Left lung (tissue), 8 donors: Measurements from ENCODE around the gene GPX1. TPM values are rescaled to one million over a fixed set of nuclear protein-coding genes. Genes with fewer than 3 reads are reported as not detected.

Experiments used
- polyA plus RNA-seq, 6 donors: library from polyadenylated mRNA; unstranded; fragments of 120-200 nt; gene quantifications; one replicate each; pipeline ENCODE4 v1.2.1, GENCODE V29; 2013; ENCODE audit not compliant: insufficient read length in 6 of 6
- total RNA-seq, 2 donors: library from RNA; stranded (reverse); fragmentation: NEBNext Ultra II Directional; extraction: Animal tissue kit (Norgen Biotek cat#: 25700); gene quantifications; one replicate each; pipeline ENCODE4 v1.2.1, GENCODE V29; 2021
- donor health status: DM: no; HTN: yes; CAD: no.
- donor health status: DM: no; HTN: no; CAD: no.

The GPX1 gene
- total and polyA plus RNA-seq, 8 donors = 100 to 518 (median 145) TPM

Other genes with a start within 250 kb of the GPX1 start
- 10 to 100 TPM; 50.9 to 54.7 TPM for gene USP19, start 237.5 kb downstream of the GPX1 start, total RNA-seq
- gene USP19, start 237.5 kb downstream of the GPX1 start, polyA plus RNA-seq = 10 to 100 TPM; 42.8 to 55.0 (median 47.9) TPM
- 100 to 1,000 TPM; 283 to 484 TPM for gene LAMB2, start 225.3 kb downstream of the GPX1 start, total RNA-seq
- gene LAMB2, start 225.3 kb downstream of the GPX1 start, polyA plus RNA-seq = 100 to 1,000 TPM; 431 to 501 (median 444) TPM
- gene CCDC71, start 192.0 kb downstream of the GPX1 start, total RNA-seq = 10 to 100 TPM; 16.9 to 21.0 TPM
- 10 to 100 TPM; 15.8 to 24.9 (median 22.1) TPM for gene CCDC71, start 192.0 kb downstream of the GPX1 start, polyA plus RNA-seq
- gene KLHDC8B, start 186.8 kb downstream of the GPX1 start, total RNA-seq = 10 to 100 TPM; 31.2 to 33.3 TPM
- gene KLHDC8B, start 186.8 kb downstream of the GPX1 start, polyA plus RNA-seq = 10 to 100 TPM; 40.0 to 51.7 (median 46.7) TPM
- gene C3orf62, start 81.1 kb downstream of the GPX1 start, total RNA-seq = 1 to 10 TPM; 4.2 to 9.8 TPM
- 10 to 100 TPM; 10.2 to 13.7 (median 12.1) TPM for gene C3orf62, start 81.1 kb downstream of the GPX1 start, polyA plus RNA-seq
- 10 to 100 TPM; 57.7 to 72.9 TPM for gene USP4, start 18.3 kb downstream of the GPX1 start, total RNA-seq
- gene USP4, start 18.3 kb downstream of the GPX1 start, polyA plus RNA-seq = 10 to 100 TPM; 68.8 to 77.1 (median 73.6) TPM
- 100 to 1,000 TPM; 480 to 625 TPM for gene RHOA, start 53.6 kb upstream of the GPX1 start, total RNA-seq
- 100 to 1,000 TPM; 467 to 545 (median 514) TPM for gene RHOA, start 53.6 kb upstream of the GPX1 start, polyA plus RNA-seq
- 10 to 100 TPM; 37.2 to 41.5 TPM for gene TCTA, start 54.1 kb upstream of the GPX1 start, total RNA-seq
- 10 to 100 TPM; 17.7 to 24.4 (median 20.3) TPM for gene TCTA, start 54.1 kb upstream of the GPX1 start, polyA plus RNA-seq
- 1 to 10 TPM; 5.9 to 8.8 TPM for gene AMT, start 64.1 kb upstream of the GPX1 start, total RNA-seq
- 10 to 100 TPM; 27.3 to 41.0 (median 33.5) TPM for gene AMT, start 64.1 kb upstream of the GPX1 start, polyA plus RNA-seq
- gene NICN1, start 71.0 kb upstream of the GPX1 start, total RNA-seq = 10 to 100 TPM; 17.1 to 23.4 TPM
- 10 to 100 TPM; 20.0 to 28.6 (median 25.3) TPM for gene NICN1, start 71.0 kb upstream of the GPX1 start, polyA plus RNA-seq
- 100 to 1,000 TPM in 1 of 2 donors, 10 to 100 TPM in 1; 87.9 to 116 TPM for gene DAG1, start 111.9 kb upstream of the GPX1 start, total RNA-seq
- gene DAG1, start 111.9 kb upstream of the GPX1 start, polyA plus RNA-seq = 10 to 100 TPM; 43.4 to 58.1 (median 50.4) TPM
- under 1 TPM; 0.26 to 0.44 TPM for gene BSN, start 196.1 kb upstream of the GPX1 start, total RNA-seq
- gene BSN, start 196.1 kb upstream of the GPX1 start, polyA plus RNA-seq = 1 to 10 TPM in 2 of 6 donors, under 1 TPM in 4; 0.67 to 1.1 (median 0.94) TPM